Endothelial cell of umbilical vein (primary cell): ENCODE measurements around the gene ARHGAP42. TPM values are rescaled to one million over a fixed set of nuclear protein-coding genes. Genes with fewer than 3 reads are reported as not detected.
"Not testable (repeated sequence)": the region's sequence is repeated elsewhere in the genome, so short reads cannot be mapped to it uniquely, and the experiment has no call there.

Experiments used
- BruUV-seq: library from RNA; stranded (reverse); fragments of 400-500 nt; replicated peaks from 2 replicates; lab custom pipeline; 2021; lab: Mats Ljungman, UMichigan
- CTCF ChIA-PET: fragments of 300-600, 350-600 bp; sonication (Branson Sonifier 250); formaldehyde crosslinking; loops from one replicate; lab custom pipeline; 2021; ENCODE audit warnings: antibody characterized with exemption, inconsistent platforms; lab: Charles Lee
- POLR2A ChIA-PET: fragments of 300-600, 350-600 bp; sonication (Branson Sonifier 250); formaldehyde crosslinking; loops from one replicate; lab custom pipeline; 2021; ENCODE audit warnings: antibody characterized with exemption, inconsistent platforms; lab: Charles Lee
- DNase-seq: peaks from one replicate; pipeline ENCODE4 v3.0.0-alpha.2; 2011; ENCODE audit warnings: low read depth, low spot score
- FAIRE-seq: peaks from 2 replicates; lab custom pipeline; 2011; peaks lifted over from hg19 to GRCh38; lab: Jason Lieb, UNC
- H2AFZ ChIP-seq: 2 replicates; pipeline ENCODE4 v1.6.0; 2012; ENCODE audit warnings: low read depth, low read length, control low read depth, inconsistent platforms
- H3K27ac ChIP-seq: 2 replicates; pipeline ENCODE4 v1.5.1; 2011; ENCODE audit warnings: low read depth, mild to moderate bottlenecking, control low read depth, low read length, moderate library complexity; ENCODE audit not compliant: insufficient read depth
- H3K27me3 ChIP-seq, 2 experiments: 2 replicates each; pipeline versions ENCODE4 v1.6.0 to v1.6.1; 2011; ENCODE audit warnings: low read length in 2 of 2, mixed read lengths in 1 of 2; ENCODE audit not compliant: control insufficient read depth in 2 of 2, insufficient read depth in 2 of 2
- H3K36me3 ChIP-seq, 2 experiments: 2 replicates in 1 of 2; 3 replicates in 1 of 2; pipeline ENCODE4 v1.5.1; 2011; ENCODE audit warnings: low read length in 2 of 2, mild to moderate bottlenecking in 1 of 2, moderate library complexity in 1 of 2; ENCODE audit not compliant: control insufficient read depth in 2 of 2, insufficient read depth in 2 of 2; ENCODE audit errors: extremely low read depth in 1 of 2
- H3K4me1 ChIP-seq: 3 replicates; pipeline ENCODE4 v1.5.1; 2011; ENCODE audit warnings: mild to moderate bottlenecking, low read length; ENCODE audit not compliant: control insufficient read depth, insufficient read depth; ENCODE audit errors: extremely low read depth
- H3K4me2 ChIP-seq: 2 replicates; pipeline ENCODE4 v1.6.1; 2011; ENCODE audit warnings: low read length, control low read depth, mixed read lengths; ENCODE audit not compliant: insufficient read depth
- H3K4me3 ChIP-seq, 3 experiments: fragments of 200-600 bp in 1 of 3; sonication (generic), shearing (Covaris generic) in 1 of 3; replicated peaks in 1 of 3; 2 replicates each; pipeline ENCODE4 v1.5.1; 2011 to 2016; ENCODE audit warnings: control low read depth in 3 of 3, low read length in 3 of 3, mild to moderate bottlenecking in 2 of 3, inconsistent platforms in 1 of 3, low read depth in 1 of 3, moderate library complexity in 1 of 3; ENCODE audit not compliant: insufficient read depth in 1 of 3
- H3K79me2 ChIP-seq: 2 replicates; pipeline ENCODE4 v1.6.0; 2012; ENCODE audit warnings: low read length, inconsistent platforms; ENCODE audit not compliant: control insufficient read depth, insufficient read depth
- H3K9ac ChIP-seq: replicated peaks from 2 replicates; pipeline ENCODE3; 2011; ENCODE audit warnings: low read length, control low read depth; ENCODE audit not compliant: insufficient read depth; ENCODE audit errors: extremely low read depth
- H3K9me1 ChIP-seq: replicated peaks from 3 replicates; pipeline ENCODE4 v1.6.0; 2011; ENCODE audit warnings: mild to moderate bottlenecking, low read length; ENCODE audit not compliant: control insufficient read depth, insufficient read depth; ENCODE audit errors: extremely low read depth
- H3K9me3 ChIP-seq: replicated peaks from 2 replicates; pipeline ENCODE4 v1.5.1; 2012; ENCODE audit warnings: low read length, inconsistent platforms; ENCODE audit not compliant: control insufficient read depth, insufficient read depth
- H4K20me1 ChIP-seq: replicated peaks from 2 replicates; pipeline ENCODE3; 2011; ENCODE audit warnings: mild to moderate bottlenecking, low read length; ENCODE audit not compliant: control insufficient read depth, insufficient read depth; ENCODE audit errors: extremely low read depth
- EZH2 ChIP-seq: IDR thresholded peaks from 2 replicates; pipeline ENCODE4 v1.6.1; 2012; ENCODE audit warnings: borderline replicate concordance, low read depth, mild to moderate bottlenecking, moderate library complexity, low read length, inconsistent platforms; ENCODE audit not compliant: severe bottlenecking
- GATA2 ChIP-seq: IDR thresholded peaks from 2 replicates; pipeline ENCODE4 v1.7.0; 2011; ENCODE audit warnings: low read depth, mild to moderate bottlenecking, moderate library complexity, mixed read lengths, low read length; ENCODE audit not compliant: insufficient read length, insufficient read depth
- MAX ChIP-seq: IDR thresholded peaks from 2 replicates; pipeline ENCODE4 v1.6.1; 2011; ENCODE audit not compliant: insufficient read depth, insufficient read length
- MYC ChIP-seq: IDR thresholded peaks from one replicate; pipeline ENCODE4 v1.6.1; 2011; ENCODE audit warnings: mild to moderate bottlenecking, low read depth, low read length
- POLR2A ChIP-seq: IDR thresholded peaks from 2 replicates; pipeline ENCODE4 v1.6.1; 2012; ENCODE audit warnings: low read depth, mild to moderate bottlenecking, control low read depth, low read length
- POLR2AphosphoS5 ChIP-seq: IDR thresholded peaks from 2 replicates; pipeline ENCODE4 v1.6.1; 2012; ENCODE audit warnings: low read depth, mild to moderate bottlenecking, control low read depth, low read length, moderate library complexity; ENCODE audit not compliant: insufficient read depth
- dilution Hi-C: fragments of 300-500 bp; cut with MboI; formaldehyde crosslinking; loops from one replicate; pipeline ENCODE4 v1.15.0; 2019; ENCODE audit warnings: low sequenced_read_pairs; ENCODE audit not compliant: extremely low pct_ligation_motif_present
- intact Hi-C: fragments of 100-400 bp; cut with micrococcal nuclease; formaldehyde crosslinking; loops from one replicate; pipeline ENCODE4 v1.10.0; 2022
- polyA plus RNA-seq, 4 experiments: library from polyadenylated mRNA; depleted of rRNA in 3 of 4; stranded (reverse) in 3 of 4; unstranded in 1 of 4; fragments of >200 nt; gene quantifications; 2 replicates each; pipeline versions ENCODE4 v1.2.1 to v1.2.3, GENCODE V29; 2011 to 2012; ENCODE audit warnings: missing spikeins in 1 of 4
- total RNA-seq: library from RNA; stranded (reverse); gene quantifications from 2 replicates; pipeline ENCODE4 v1.2.3, GENCODE V29; 2021

Gene ARHGAP42
- total and polyA plus RNA-seq, 2 donors (not counting 3 experiments of a cell fraction or from before 2014, with no cell fraction given) = 1.8 to 2.4 TPM

- Histone ChIP-seq H3K9ac (no peak overlapping the region), H3K36me3 (no peaks in the 10 kb centered on the region), H3K4me2 (no peak overlapping the region), H3K4me3 (no peak overlapping the region), H3K79me2 (no peaks in the 10 kb centered on the region), H2AFZ (no peak overlapping the region), H3K27ac (no peak overlapping the region), H4K20me1 (no peaks in the 10 kb centered on the region), H3K27me3 (peaks cover 0 to 3% of the 10 kb centered on the region in 2 experiments), H3K9me3 (no peaks in the 10 kb centered on the region), H3K9me1 (no peaks in the 10 kb centered on the region), H3K4me1 (no peaks in the 10 kb centered on the region)
- intact Hi-C loops (no loop called here), dilution Hi-C loops (no loop called here)
- FAIRE-seq (no peak), DNase-seq (no peak)
- no peak for TF ChIP-seq EZH2
- TF ChIP-seq POLR2A = no peak
- no peak for TF ChIP-seq GATA2
- TF ChIP-seq MAX = no peak
- TF ChIP-seq MYC = no peak
- no peak for TF ChIP-seq POLR2AphosphoS5
- no TSS peak for BruUV-seq
- ChIA-PET POLR2A (no interaction called here), CTCF (interaction anchor here (0.7 kb wide), 1 partner anchor 29 kb away, joined by 3 read pairs; no protein-coding TSS in a partner anchor)
Measured at GRCh38 chr11:100663996-100664395, 23.1 kb upstream of the ARHGAP42 start.

GRCh38 chr11:100666816-100667215, 20.3 kb upstream of the ARHGAP42 start:
- H3K4me2 ChIP-seq, H3K4me1 ChIP-seq, H3K9me3 ChIP-seq, H3K4me3 ChIP-seq, DNase-seq, FAIRE-seq, H4K20me1 ChIP-seq, H2AFZ ChIP-seq, dilution Hi-C loops, H3K27me3 ChIP-seq, H3K9ac ChIP-seq, BruUV-seq, intact Hi-C loops, H3K27ac ChIP-seq, POLR2A ChIA-PET, H3K79me2 ChIP-seq, CTCF ChIA-PET, H3K9me1 ChIP-seq, H3K36me3 ChIP-seq: not testable (repeated sequence)
